ENCODE data around the gene KLHL15.
"Not testable (repeated sequence)": the region's sequence is repeated elsewhere in the genome, so short reads cannot be mapped to it uniquely, and the experiment has no call there.

The KLHL15 gene

GRCh38 chrX:24027086-24027485 is at the start of gene KLHL15:
Gene KLHL15, minus strand, starts transcription at chrX:24027186. Its CDS starts 20,493 bp downstream, at chrX:24006693.
- no peak for DNase-seq (ENCODE audit: low read depth)

DNA sequence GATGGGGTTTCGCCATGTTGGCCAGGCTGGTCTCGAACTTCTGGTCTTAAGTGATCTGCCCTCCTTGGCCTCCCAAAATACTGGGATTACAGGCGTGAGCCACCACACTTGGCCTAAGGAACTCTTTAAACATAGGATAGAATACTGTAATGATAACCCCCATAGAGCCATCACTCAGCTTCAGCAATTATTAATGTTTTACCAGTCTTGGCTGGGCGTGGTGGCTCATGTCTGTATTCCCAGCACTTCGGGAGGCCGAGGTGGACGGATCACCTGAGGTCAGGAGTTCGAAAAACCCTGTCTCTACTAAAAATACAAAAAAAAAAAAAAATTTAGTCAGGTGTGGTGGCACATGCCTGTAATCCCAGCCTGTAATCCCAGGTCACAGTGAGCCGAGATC is 42.9 kb upstream of the KLHL15 start:
- no peak for DNase-seq (ENCODE audit: low read depth)

- no peak for DNase-seq (ENCODE audit: low read depth)
These were observed 36.5 kb upstream of the KLHL15 start for GRCh38 chrX:24063488-24063887.

GRCh38 chrX:24055043-24055356 is 28.0 kb upstream of the KLHL15 start:
- no peak for DNase-seq (ENCODE audit: low read depth)

GRCh38 chrX:24054182-24055042 is 27.4 kb upstream of the KLHL15 start, which contains the start of gene EIF2S3:
Gene EIF2S3, plus strand, starts transcription at chrX:24054956. Its CDS starts 13 bp downstream, at chrX:24054969.
- peak; percentile 97 for DNase-seq (ENCODE audit: low read depth)

- not testable (repeated sequence) for DNase-seq (ENCODE audit: low read depth)
These were observed 23.7 kb upstream of the KLHL15 start for GRCh38 chrX:24050522-24051318.

- DNase-seq (ENCODE audit: low read depth) = not testable (repeated sequence)
These were observed 22.7 kb upstream of the KLHL15 start for GRCh38 chrX:24049643-24050042.

DNA sequence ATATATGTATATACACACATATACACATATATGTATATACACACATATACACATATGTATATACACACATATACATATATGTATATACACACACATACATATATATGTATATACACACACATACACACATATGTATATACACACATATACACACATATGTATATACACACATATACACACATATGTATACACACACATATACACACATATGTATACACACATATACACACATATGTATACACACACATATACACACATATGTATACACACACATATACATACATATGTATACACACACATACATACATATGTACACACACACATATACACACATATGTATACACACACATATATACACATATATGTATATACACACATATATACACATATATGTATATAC is 19.1 kb upstream of the KLHL15 start:
- not testable (repeated sequence) for DNase-seq (ENCODE audit: low read depth)

DNA sequence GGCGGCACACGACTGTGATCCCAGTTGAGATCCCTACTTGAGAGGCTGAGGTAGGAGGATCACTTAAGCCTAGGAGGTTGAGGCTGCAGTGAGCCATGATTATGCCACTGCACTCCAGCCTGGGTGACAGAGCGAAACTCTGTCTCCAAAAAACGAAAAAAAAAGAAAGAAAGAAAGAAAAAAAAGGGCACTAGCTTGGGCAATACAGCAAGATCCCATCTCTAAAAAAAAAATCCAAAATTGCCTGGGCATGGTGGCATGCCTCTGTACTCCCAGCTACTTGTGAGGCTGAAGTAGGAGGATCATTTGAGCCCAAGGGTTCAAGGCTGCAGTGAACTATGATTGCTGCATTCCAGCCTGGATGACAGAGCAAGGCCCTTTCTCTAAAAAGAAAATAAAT is 10.7 kb upstream of the KLHL15 start:
- DNase-seq (ENCODE audit: low read depth) = no peak

- DNase-seq (ENCODE audit: low read depth) = no peak
These were observed 7.5 kb upstream of the KLHL15 start for GRCh38 chrX:24034485-24034884.

DNA sequence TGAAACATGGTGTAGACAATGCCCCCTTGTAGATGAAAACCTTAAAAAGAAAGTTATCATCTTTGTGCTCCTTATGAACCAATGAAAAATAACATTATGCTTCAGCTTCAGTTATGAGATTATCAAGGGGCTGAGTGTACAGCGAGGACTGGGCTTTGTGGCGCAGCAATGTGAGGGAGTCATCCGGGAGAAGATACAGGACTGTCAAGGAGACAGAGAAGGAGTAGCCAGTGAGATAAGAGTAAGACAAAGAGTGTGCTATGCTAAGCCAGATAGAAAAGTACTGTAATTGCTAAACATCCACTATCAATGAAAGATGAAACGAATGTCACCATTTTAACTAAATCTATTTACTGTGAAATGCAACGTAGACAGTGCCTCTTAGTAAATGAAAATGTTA is 3.6 kb upstream of the KLHL15 start:
- no peak for DNase-seq (ENCODE audit: low read depth)

GRCh38 chrX:24027985-24028384 is 999 bp upstream of the KLHL15 start:
- no peak for DNase-seq (ENCODE audit: low read depth)

GRCh38 chrX:24026432-24026831 is 554 bp downstream of the KLHL15 start:
- no peak for DNase-seq (ENCODE audit: low read depth)

GRCh38 chrX:24025741-24026403 is 1.1 kb downstream of the KLHL15 start:
- peak; percentile 75 for DNase-seq (ENCODE audit: low read depth)

DNA sequence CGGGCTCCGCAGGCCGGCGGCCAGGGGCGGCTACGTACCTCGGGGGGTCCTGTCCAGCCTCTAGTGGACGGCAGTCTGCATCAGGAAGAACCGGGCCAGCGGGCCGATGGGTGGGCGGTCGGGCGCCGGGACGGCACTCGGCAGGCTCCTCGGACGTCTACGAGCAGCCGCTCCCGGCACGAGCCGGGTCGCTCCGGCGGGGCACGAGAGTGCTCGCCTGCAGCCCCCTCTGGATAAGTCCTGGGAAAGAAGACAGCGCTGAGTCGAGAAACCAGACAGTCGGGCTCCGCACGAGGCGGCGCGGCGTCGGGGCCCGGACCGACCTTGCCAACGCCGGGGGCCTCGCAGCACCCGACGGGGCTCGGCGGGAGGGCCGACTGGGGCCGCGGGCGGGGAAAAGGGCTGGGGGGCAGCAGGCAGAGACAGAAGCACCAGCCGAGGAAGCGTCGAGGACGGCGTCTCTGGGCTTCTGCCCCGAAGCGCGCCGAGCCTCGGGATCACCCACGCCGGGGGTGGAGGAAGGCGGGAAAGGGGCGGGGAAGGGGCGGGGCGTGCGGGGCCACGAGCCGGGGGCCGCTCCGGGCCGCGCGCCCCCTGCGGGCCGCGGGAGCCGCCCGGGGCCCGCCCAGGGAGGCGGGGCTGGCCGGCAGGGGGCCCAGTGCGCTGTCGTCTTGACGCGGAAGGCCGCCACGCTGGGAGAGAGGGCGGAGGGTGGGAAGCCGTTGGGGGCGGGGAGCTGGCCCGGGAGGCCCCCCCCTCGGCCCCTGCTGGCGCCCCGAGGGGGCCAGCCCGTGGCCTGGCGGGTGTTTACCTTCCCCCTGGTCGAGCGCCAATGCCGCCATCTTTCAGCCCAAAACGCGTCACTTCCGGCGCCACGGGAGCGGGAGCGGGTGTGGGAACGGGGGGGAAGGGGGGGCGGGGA is 1.9 kb downstream of the KLHL15 start:
- peak; percentile 82 for DNase-seq (ENCODE audit: low read depth)

DNA sequence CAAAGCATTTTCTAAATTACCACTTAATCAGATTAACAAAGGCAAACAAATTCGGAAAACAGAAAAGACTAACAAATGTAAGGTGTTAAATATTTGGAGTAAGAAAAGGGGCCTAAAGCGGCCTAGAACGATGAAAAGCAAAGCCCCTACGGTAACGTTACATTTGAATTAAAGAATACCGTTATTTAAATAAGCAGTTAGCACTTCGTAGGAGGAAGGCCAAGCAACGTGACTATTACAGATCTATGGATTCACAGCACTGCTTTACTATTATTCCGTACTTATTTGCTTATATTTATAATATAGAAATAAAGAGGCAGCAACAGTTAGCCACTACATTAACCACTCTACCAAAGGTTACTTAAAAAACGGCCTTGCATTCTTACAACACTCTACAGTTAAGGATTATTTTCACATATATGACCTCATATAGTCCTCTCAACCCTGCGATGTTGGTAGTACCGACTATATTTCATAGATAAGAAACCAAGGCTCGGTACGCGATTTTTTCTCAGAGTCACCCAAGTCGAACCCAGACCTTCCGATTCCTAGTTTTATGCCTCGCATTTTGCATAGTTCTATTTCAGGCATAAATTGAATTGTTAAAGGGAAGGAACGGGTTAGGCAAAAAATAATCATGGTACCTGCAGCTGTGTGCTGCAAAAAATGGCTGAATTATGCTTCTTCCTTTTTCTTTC is 2.9 kb downstream of the KLHL15 start:
- DNase-seq (ENCODE audit: low read depth) = no peak

DNA sequence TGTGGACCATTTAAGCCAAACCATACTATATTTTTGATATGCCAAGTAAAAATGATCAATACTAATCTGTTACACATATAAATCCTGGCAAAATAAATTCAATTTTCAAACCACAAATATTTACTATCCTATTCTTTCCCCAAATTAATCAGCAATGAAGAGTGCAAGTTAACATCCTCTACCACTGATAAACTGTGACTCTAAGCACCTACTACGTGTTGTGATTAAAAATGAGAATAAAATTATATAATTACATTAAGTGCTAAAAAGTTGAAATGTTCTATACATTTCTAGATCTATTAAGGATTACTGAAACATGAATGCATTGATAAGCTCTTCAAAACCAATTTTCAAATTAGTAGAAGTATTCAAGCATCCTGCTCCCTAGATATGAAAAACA is 3.4 kb downstream of the KLHL15 start:
- no peak for DNase-seq (ENCODE audit: low read depth)

DNA sequence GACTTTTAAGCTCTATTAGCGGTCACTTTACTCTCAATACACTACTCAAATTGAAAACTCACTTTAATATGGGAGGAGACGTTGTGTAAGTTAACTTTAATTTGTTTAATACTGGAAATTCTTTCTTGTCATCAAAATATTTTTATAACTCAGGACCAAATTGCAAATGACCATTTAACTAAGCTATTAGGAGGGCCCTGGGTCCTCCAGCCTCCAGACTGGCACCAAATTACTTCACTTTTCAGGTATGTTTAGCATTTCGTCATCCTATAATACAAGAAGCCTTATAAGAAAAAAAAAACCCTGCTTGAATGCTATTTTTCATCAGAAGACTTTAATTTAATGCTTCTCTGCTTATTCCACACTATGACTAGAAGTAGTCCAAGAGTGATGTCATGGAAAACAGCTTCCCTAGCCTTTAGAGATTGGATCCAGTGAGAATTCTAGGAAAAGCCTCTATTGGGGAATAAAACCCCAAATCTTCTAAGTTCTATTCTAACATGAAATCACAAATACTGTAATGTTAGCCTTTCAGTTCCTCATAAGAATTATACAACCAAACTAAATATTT is 6.6 kb downstream of the KLHL15 start:
- no peak for DNase-seq (ENCODE audit: low read depth)

DNA sequence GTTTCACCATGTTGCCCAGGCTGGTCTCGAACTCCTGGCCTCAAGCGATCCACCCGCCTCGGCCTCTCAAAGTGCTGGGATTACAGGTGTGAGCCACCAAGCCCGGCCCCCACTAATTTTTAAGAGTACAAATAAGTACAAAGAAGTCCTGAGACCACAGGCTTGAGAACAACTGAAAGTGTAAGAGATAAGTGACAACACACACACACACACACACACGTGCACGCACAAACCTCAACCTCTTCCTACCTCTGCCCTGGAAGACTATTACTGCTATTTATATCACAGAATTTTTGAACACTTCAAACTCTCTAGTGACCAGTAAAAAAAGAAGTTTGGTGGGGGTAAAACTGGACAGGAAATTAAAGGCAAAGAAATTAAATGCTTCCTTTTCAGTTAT is 7.5 kb downstream of the KLHL15 start:
- DNase-seq (ENCODE audit: low read depth) = no peak

- no peak for DNase-seq (ENCODE audit: low read depth)
These were observed 8.2 kb downstream of the KLHL15 start for GRCh38 chrX:24018809-24019208.

DNA sequence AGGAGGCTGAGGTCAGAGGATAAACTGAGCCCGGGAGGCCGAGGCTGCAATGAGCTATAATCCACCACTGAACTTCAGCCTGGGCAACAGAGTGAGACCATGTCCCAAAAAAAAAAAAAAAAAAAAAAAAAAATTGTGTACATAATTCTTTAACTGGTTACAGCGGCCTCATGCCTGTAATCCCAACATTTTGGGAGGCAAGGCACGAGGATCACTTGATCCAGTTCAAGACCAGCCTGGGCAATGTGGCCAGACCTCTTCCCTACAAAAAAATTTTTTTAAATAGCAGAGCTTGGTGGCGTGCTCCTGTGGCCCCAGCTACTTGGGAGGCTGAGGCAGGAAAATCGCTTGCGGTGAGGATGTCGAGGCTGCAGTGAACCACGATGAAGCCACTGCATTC is 9.3 kb downstream of the KLHL15 start:
- DNase-seq (ENCODE audit: low read depth) = no peak

All from fibroblast of the conjunctiva (primary cell).